Activated T-helper 9 cell treated with anti-CD3 and anti-CD28 coated beads, Interleukin-2, amount 50 U/mL, for 16 hours (primary cell): ENCODE results near the gene KCNJ18.
"Not testable (repeated sequence)": the region's sequence is repeated elsewhere in the genome, so short reads cannot be mapped to it uniquely, and the experiment has no call there.

Experiments
- DNase-seq: peaks from one replicate; pipeline ENCODE4 v3.0.0-alpha.2; 2020; ENCODE audit warnings: low read depth

KCNJ18 gene

GRCh38 chr17:21691883-21692703 is at the start of gene KCNJ18:
KCNJ18 (plus strand) TSS chr17:21692523; CDS start chr17:21702787, 10,264 bp downstream.
- DNase-seq = not testable (repeated sequence)

GRCh38 chr17:21648125-21648524 is 44.2 kb upstream of the KCNJ18 start:
- not testable (repeated sequence) for DNase-seq

- DNase-seq = not testable (repeated sequence)
These were observed 42.3 kb upstream of the KCNJ18 start for GRCh38 chr17:21650043-21650442.

GRCh38 chr17:21652049-21652448 is 40.3 kb upstream of the KCNJ18 start:
- not testable (repeated sequence) for DNase-seq

- DNase-seq = not testable (repeated sequence)
These were observed 39.1 kb upstream of the KCNJ18 start for GRCh38 chr17:21653211-21653610.

- DNase-seq = not testable (repeated sequence)
These were observed 35.6 kb upstream of the KCNJ18 start for GRCh38 chr17:21656518-21657309.

GRCh38 chr17:21659635-21660034 is 32.7 kb upstream of the KCNJ18 start:
- not testable (repeated sequence) for DNase-seq

GRCh38 chr17:21661455-21661854 is 30.9 kb upstream of the KCNJ18 start:
- not testable (repeated sequence) for DNase-seq

GRCh38 chr17:21663166-21663565 is 29.2 kb upstream of the KCNJ18 start:
- DNase-seq = not testable (repeated sequence)

GRCh38 chr17:21663614-21664474 is 28.5 kb upstream of the KCNJ18 start:
- DNase-seq = not testable (repeated sequence)

GRCh38 chr17:21665171-21665570 is 27.2 kb upstream of the KCNJ18 start:
- DNase-seq = not testable (repeated sequence)

- not testable (repeated sequence) for DNase-seq
These were observed 26.3 kb upstream of the KCNJ18 start for GRCh38 chr17:21665935-21666493.

- DNase-seq = not testable (repeated sequence)
These were observed 25.5 kb upstream of the KCNJ18 start for GRCh38 chr17:21666711-21667412.

GRCh38 chr17:21667413-21668117 is 24.8 kb upstream of the KCNJ18 start:
- DNase-seq = not testable (repeated sequence)

GRCh38 chr17:21668118-21668488 is 24.2 kb upstream of the KCNJ18 start:
- not testable (repeated sequence) for DNase-seq

- not testable (repeated sequence) for DNase-seq
These were observed 23.4 kb upstream of the KCNJ18 start for GRCh38 chr17:21668746-21669508.

GRCh38 chr17:21669616-21670360 is 22.5 kb upstream of the KCNJ18 start:
- DNase-seq = not testable (repeated sequence)

GRCh38 chr17:21670361-21671155 is 21.8 kb upstream of the KCNJ18 start:
- DNase-seq = not testable (repeated sequence)
